MCF 10A (cell line): ENCODE data around the gene ITPRIP. TPM values are rescaled to one million over a fixed set of nuclear protein-coding genes. Genes with fewer than 3 reads are reported as not detected.
A peak's percentile ranks its signal among the peaks of the same experiment; 100 is the strongest.

Experiments used
- BruUV-seq: library from RNA; stranded (reverse); fragments of 400-500 nt; replicated peaks from 2 replicates; lab custom pipeline; 2021; lab: Mats Ljungman, UMichigan
- CTCF ChIA-PET: fragments of 300-600 bp; sonication (Branson Sonifier 250); formaldehyde crosslinking; extraction: SDS; loops from one replicate; lab custom pipeline; 2021; ENCODE audit warnings: antibody characterized with exemption, inconsistent platforms; lab: Yijun Ruan, JAX
- POLR2A ChIA-PET: fragments of 300-600, 350-650 bp; sonication (Branson Sonifier 250); formaldehyde crosslinking; extraction: SDS; loops from one replicate; lab custom pipeline; 2020; ENCODE audit warnings: antibody characterized with exemption, inconsistent platforms; lab: Yijun Ruan, JAX
- DNase-seq: peaks from one replicate; pipeline ENCODE4 v3.0.0-alpha.2; 2018; ENCODE audit not compliant: unreplicated experiment
- H3K27ac Mint-ChIP-seq: one replicate; pipeline ENCODE4 v1.8.0; 2022; ENCODE audit warnings: mild to moderate bottlenecking, low read depth, mixed read lengths; ENCODE audit not compliant: unreplicated experiment
- H3K27me3 Mint-ChIP-seq: one replicate; pipeline ENCODE4 v1.8.0; 2022; ENCODE audit warnings: mixed read lengths; ENCODE audit not compliant: insufficient read depth, unreplicated experiment
- H3K36me3 Mint-ChIP-seq: one replicate; pipeline ENCODE4 v1.8.0; 2022; ENCODE audit warnings: mild to moderate bottlenecking, moderate library complexity, mixed read lengths; ENCODE audit not compliant: insufficient read depth, unreplicated experiment
- H3K4me1 Mint-ChIP-seq: one replicate; pipeline ENCODE4 v1.8.0; 2022; ENCODE audit warnings: mixed read lengths; ENCODE audit not compliant: insufficient read depth, unreplicated experiment
- H3K4me3 Mint-ChIP-seq: one replicate; pipeline ENCODE4 v1.8.0; 2022; ENCODE audit warnings: mild to moderate bottlenecking, moderate library complexity, mixed read lengths; ENCODE audit not compliant: unreplicated experiment
- H3K9me3 Mint-ChIP-seq: one replicate; pipeline ENCODE4 v1.8.0; 2022; ENCODE audit warnings: mixed read lengths; ENCODE audit not compliant: unreplicated experiment
- CTCF ChIP-seq: fragments of 200-600 bp; IDR thresholded peaks from one replicate; pipeline ENCODE4 v1.8.0; 2022; ENCODE audit warnings: antibody characterized with exemption, mild to moderate bottlenecking; ENCODE audit not compliant: unreplicated experiment
- intact Hi-C: fragments of 100-400 bp; cut with micrococcal nuclease; formaldehyde crosslinking; loops from 2 replicates; pipeline ENCODE4 v1.14.1; 2022
- total RNA-seq: library from RNA; stranded (reverse); gene quantifications from 2 replicates; pipeline ENCODE4 v1.2.3, GENCODE V29; 2022

Gene ITPRIP
- total RNA-seq, 1 experiment from 2014 or later, result 29.4 TPM

- no peak for DNase-seq
Measured at GRCh38 chr10:104367904-104368303, 29.6 kb upstream of the ITPRIP start.

GRCh38 chr10:104359811-104360210, 21.5 kb upstream of the ITPRIP start:
- Mint-ChIP-seq H3K27ac (no peak overlapping the region), H3K36me3 (peaks cover 4% of the 10 kb centered on the region), H3K9me3 (peaks cover 10% of the 10 kb centered on the region), H3K4me3 (no peak overlapping the region), H3K4me1 (no peaks in the 10 kb centered on the region), H3K27me3 (no peaks in the 10 kb centered on the region)
- intact Hi-C loops, result no loop called here
- BruUV-seq, result no TSS peak
- ChIA-PET POLR2A (no interaction called here), CTCF (interaction anchor here (0.7 to 1.2 kb wide), 2 partner anchors 9 to 511 kb away, joined by 5 to 6 read pairs; no protein-coding TSS in a partner anchor)
- no peak for DNase-seq
- no peak for TF ChIP-seq CTCF

More at GRCh38 chr10:104367904-104368303, 29.6 kb upstream of the ITPRIP start:
- no peak for TF ChIP-seq CTCF
- H3K27me3 Mint-ChIP-seq, result no peaks in the 10 kb centered on the region
- H3K36me3 Mint-ChIP-seq, result peaks cover 4% of the 10 kb centered on the region
- H3K9me3 Mint-ChIP-seq, result no peaks in the 10 kb centered on the region
- intact Hi-C loops, result no loop called here
- H3K27ac Mint-ChIP-seq, result no peak overlapping the region
- H3K4me1 Mint-ChIP-seq, result no peaks in the 10 kb centered on the region
- ChIA-PET CTCF (interaction anchor here (0.5 to 1.8 kb wide), 6 partner anchors 14 to 1903 kb away, joined by 3 to 10 read pairs (median 5); partner anchors contain the start of gene CFAP58), POLR2A (no interaction called here)
- no peak overlapping the region for H3K4me3 Mint-ChIP-seq
- BruUV-seq, result no TSS peak

DNA sequence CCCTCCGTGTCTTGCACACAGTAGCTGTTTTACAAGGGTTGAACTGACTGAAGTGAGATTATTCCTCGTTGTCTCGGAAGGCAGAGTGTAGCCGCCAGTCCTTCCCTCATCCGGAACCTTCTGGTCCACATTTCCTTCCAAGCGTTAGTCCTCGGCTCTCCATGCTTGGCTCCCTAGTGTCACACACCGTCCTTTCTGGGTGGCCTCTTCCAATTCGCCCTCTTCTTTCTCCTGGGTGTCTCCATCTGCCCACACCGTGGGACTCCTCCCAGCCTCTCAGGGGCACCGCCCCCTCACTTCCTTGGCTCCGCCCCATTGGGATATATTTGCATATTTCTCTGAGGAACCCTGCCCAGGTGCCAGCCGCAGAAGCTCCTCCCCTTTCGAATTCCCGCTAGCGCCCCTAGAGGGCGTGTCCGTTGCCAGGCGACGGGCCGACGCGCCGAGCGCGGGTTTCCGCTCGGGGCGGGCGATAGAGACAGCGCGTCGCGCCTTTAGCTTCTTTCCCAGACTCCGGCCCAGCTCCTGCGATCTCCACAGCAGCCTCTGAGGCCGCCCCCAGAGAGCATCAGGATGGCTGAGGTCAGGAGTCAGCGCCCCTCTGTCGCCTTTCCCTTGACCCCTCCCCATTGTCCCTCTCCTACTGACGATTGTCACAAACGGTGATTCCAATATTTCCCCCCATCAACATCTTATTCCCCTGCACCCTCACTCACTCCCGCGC, 15.2 kb upstream of the ITPRIP start, which contains the start of gene CFAP58:
CFAP58 (plus strand) TSS at position 509 of the 724 bp plus-strand sequence; CDS start at position 574, 65 bp downstream.
- ChIA-PET POLR2A (interaction anchor here (0.5 to 1.4 kb wide), 12 partner anchors 11 to 996 kb away, joined by 3 to 6 read pairs (median 3); partner anchors contain the start of genes GSTO1, GSTO2 and ITPRIP), CTCF (interaction anchor here (0.7 to 12.3 kb wide), 25 partner anchors 11 to 713 kb away, joined by 3 to 406 read pairs (median 4); no protein-coding TSS in a partner anchor)
- peak; percentile 41 for TF ChIP-seq CTCF
- intact Hi-C loops, result loop anchor here (5.0 kb wide), 3 partner anchors 231 to 306 kb away; partner anchors contain the start of gene SFR1
- H3K27me3 Mint-ChIP-seq, result no peaks in the 10 kb centered on the region
- no peaks in the 10 kb centered on the region for H3K9me3 Mint-ChIP-seq
- DNase-seq, result peak; percentile 95
- no peak within 1 kb of the TSS for H3K27ac Mint-ChIP-seq
- no peaks in the 10 kb centered on the region for H3K36me3 Mint-ChIP-seq
- peaks cover 13% of the 10 kb centered on the region for H3K4me1 Mint-ChIP-seq
- no TSS peak for BruUV-seq
- no peak within 1 kb of the TSS for H3K4me3 Mint-ChIP-seq

DNA sequence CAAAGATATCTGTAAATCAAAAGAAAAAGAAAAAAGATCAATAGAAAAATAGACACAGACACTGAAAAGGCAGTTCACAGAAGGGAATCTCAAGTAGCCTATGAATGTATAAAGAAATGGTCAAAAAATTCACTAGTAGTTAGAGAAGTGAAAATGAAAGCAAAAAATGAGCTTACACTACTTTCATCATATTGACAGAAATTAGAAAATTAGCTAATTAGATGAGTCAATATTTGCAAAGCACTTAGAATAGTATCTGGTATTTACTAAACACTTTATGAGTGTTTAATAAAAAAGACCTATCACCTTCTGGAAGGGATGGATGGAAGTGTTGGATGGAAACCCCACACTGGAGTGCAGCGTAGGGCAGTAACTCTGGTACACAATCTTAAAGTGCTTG, 13.7 kb upstream of the ITPRIP start:
- BruUV-seq, result no TSS peak
- Mint-ChIP-seq H3K4me3 (no peak overlapping the region), H3K27ac (no peak overlapping the region), H3K27me3 (no peaks in the 10 kb centered on the region), H3K36me3 (no peaks in the 10 kb centered on the region), H3K9me3 (no peaks in the 10 kb centered on the region), H3K4me1 (peaks cover 13% of the 10 kb centered on the region)
- TF ChIP-seq CTCF, result no peak
- DNase-seq, result no peak
- intact Hi-C loops, result loop anchor here (5.0 kb wide), 3 partner anchors 230 to 305 kb away; partner anchors contain the start of gene SFR1
- ChIA-PET POLR2A (interaction anchor here (0.7 to 6.9 kb wide), 13 partner anchors 14 to 97 kb away, joined by 3 to 95 read pairs (median 4); partner anchors contain the start of gene ITPRIP), CTCF (interaction anchor here (0.6 to 12.3 kb wide), 19 partner anchors 11 to 228 kb away, joined by 3 to 406 read pairs (median 7); partner anchors contain the start of gene ITPRIP)
